ENCODE results near the gene BNC1.

DNA sequence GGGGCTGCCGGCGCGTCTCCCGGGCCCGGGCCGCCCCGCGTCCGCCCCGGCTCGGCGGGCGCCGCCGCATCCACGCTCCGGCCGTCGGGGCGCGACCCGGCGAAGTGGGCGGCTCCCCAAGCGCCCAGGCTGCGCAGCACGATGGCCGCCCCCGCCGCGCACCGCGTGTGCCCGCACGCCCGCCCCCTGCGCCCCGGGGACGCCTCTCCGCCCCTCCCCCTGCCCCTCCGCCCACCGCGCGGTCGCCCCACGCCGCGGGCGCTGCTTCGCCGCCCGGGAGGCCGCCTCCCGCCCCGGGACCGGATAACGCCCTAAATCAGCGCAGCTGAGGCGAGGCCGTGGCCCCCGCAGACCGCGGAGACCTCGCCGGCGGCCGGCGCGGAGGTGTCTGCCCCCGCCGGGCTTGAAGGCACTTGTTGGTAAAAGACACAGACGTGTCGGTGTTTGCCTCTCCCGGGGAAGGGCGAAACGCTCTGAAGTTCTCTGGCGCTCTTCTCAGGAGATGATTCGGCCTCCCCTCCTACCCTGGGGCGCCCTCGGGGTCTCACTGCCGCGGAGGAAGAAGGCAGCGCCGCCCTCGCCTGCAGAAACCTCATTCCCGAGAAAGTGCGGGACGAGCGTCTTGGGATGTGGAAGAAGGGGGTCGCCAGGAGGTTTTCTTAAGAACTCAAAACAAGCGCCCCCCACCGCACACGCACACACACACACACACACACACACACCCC lies at the start of gene BNC1:
- TF ChIP-seq ESRRG (CRISPR knock-in tag; IDR thresholded peaks at IDR 0.05) (no peak), GLIS3 (CRISPR knock-in tag; IDR thresholded peaks at IDR 0.05) (no peak), ZNF70 (CRISPR knock-in tag; IDR thresholded peaks at IDR 0.05) (no peak), TCF4 (CRISPR knock-in tag; IDR thresholded peaks at IDR 0.05; ENCODE audit: borderline replicate concordance) (no peak), PATZ1 (CRISPR knock-in tag; IDR thresholded peaks at IDR 0.05; ENCODE audit: borderline replicate concordance) (no peak), ZNF8 (CRISPR knock-in tag; IDR thresholded peaks at IDR 0.05) (no peak), ZFP3 (CRISPR knock-in tag; IDR thresholded peaks at IDR 0.05) (no peak), CSDC2 (CRISPR knock-in tag; IDR thresholded peaks at IDR 0.05) (no peak), ZC3H10 (CRISPR knock-in tag; IDR thresholded peaks at IDR 0.05) (no peak), OSR1 (CRISPR knock-in tag; IDR thresholded peaks at IDR 0.05) (no peak)
- TF ChIP-seq, protein P1, sequence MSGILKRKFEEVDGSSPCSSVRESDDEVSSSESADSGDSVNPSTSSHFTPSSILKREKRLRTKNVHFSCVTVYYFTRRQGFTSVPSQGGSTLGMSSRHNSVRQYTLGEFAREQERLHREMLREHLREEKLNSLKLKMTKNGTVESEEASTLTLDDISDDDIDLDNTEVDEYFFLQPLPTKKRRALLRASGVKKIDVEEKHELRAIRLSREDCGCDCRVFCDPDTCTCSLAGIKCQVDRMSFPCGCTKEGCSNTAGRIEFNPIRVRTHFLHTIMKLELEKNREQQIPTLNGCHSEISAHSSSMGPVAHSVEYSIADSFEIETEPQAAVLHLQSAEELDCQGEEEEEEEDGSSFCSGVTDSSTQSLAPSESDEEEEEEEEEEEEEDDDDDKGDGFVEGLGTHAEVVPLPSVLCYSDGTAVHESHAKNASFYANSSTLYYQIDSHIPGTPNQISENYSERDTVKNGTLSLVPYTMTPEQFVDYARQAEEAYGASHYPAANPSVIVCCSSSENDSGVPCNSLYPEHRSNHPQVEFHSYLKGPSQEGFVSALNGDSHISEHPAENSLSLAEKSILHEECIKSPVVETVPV (CRISPR knock-in tag; IDR thresholded peaks at IDR 0.05), result no peak
- TF ChIP-seq, protein P2, sequence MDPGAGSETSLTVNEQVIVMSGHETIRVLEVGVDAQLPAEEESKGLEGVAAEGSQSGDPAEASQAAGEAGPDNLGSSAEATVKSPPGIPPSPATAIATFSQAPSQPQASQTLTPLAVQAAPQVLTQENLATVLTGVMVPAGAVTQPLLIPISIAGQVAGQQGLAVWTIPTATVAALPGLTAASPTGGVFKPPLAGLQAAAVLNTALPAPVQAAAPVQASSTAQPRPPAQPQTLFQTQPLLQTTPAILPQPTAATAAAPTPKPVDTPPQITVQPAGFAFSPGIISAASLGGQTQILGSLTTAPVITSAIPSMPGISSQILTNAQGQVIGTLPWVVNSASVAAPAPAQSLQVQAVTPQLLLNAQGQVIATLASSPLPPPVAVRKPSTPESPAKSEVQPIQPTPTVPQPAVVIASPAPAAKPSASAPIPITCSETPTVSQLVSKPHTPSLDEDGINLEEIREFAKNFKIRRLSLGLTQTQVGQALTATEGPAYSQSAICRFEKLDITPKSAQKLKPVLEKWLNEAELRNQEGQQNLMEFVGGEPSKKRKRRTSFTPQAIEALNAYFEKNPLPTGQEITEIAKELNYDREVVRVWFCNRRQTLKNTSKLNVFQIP (CRISPR knock-in tag; IDR thresholded peaks at IDR 0.05; ENCODE audit: borderline replicate concordance, low read depth), result no peak

Data from SK-N-SH treated with all-trans-retinoic acid at 6 μM for 48 hours (cell line).